Measurements from ENCODE around the gene TRIAP1.

- TF ChIP-seq CTCF (IDR thresholded peaks at IDR 0.05; ENCODE audit: low read depth, low read length) (no peak), EZH2phosphoT487 (IDR thresholded peaks at IDR 0.05; ENCODE audit: low read depth) (no peak)
Observed at GRCh38 chr12:120475643-120476042, 29.5 kb upstream of the TRIAP1 start.

Data from OCI-LY3 (cell line).